Osteocyte (in vitro differentiated cells): ENCODE data around the gene RIPOR3. TPM values are rescaled to one million over a fixed set of nuclear protein-coding genes. Genes with fewer than 3 reads are reported as not detected.

Experiments used
- DNase-seq: peaks from one replicate; pipeline ENCODE4 v3.0.0; 2021; ENCODE audit warnings: mixed read lengths; ENCODE audit not compliant: unreplicated experiment; ENCODE audit errors: extremely low spot score
- H3K27ac Mint-ChIP-seq: one replicate; pipeline ENCODE4 v1.8.0; 2021; ENCODE audit warnings: mild to moderate bottlenecking, mixed read lengths; ENCODE audit not compliant: unreplicated experiment
- H3K27me3 Mint-ChIP-seq: one replicate; pipeline ENCODE4 v1.8.0; 2021; ENCODE audit warnings: mixed read lengths; ENCODE audit not compliant: unreplicated experiment
- H3K36me3 Mint-ChIP-seq: one replicate; pipeline ENCODE4 v1.8.0; 2021; ENCODE audit warnings: mixed read lengths; ENCODE audit not compliant: unreplicated experiment
- H3K4me1 Mint-ChIP-seq: one replicate; pipeline ENCODE4 v1.8.0; 2021; ENCODE audit warnings: mixed read lengths; ENCODE audit not compliant: unreplicated experiment
- H3K4me3 Mint-ChIP-seq: one replicate; pipeline ENCODE4 v1.8.0; 2021; ENCODE audit warnings: mild to moderate bottlenecking, moderate library complexity, mixed read lengths; ENCODE audit not compliant: unreplicated experiment
- H3K9me3 Mint-ChIP-seq: one replicate; pipeline ENCODE4 v1.8.0; 2021; ENCODE audit warnings: mixed read lengths; ENCODE audit not compliant: unreplicated experiment
- total RNA-seq: library from RNA; stranded (reverse); gene quantifications from 2 replicates; pipeline ENCODE4 v1.2.1, GENCODE V29; 2021
- TF ChIP-seq, protein P1 (sequence below): fragments of 200-600 bp; sonication (generic); IDR thresholded peaks from 2 replicates; pipeline ENCODE4 v1.5.0; 2021; ENCODE audit warnings: antibody characterized with exemption, mild to moderate bottlenecking, moderate library complexity

RIPOR3 gene
- total RNA-seq, 1 donor from 2014 or later = 0.11 TPM

DNA sequence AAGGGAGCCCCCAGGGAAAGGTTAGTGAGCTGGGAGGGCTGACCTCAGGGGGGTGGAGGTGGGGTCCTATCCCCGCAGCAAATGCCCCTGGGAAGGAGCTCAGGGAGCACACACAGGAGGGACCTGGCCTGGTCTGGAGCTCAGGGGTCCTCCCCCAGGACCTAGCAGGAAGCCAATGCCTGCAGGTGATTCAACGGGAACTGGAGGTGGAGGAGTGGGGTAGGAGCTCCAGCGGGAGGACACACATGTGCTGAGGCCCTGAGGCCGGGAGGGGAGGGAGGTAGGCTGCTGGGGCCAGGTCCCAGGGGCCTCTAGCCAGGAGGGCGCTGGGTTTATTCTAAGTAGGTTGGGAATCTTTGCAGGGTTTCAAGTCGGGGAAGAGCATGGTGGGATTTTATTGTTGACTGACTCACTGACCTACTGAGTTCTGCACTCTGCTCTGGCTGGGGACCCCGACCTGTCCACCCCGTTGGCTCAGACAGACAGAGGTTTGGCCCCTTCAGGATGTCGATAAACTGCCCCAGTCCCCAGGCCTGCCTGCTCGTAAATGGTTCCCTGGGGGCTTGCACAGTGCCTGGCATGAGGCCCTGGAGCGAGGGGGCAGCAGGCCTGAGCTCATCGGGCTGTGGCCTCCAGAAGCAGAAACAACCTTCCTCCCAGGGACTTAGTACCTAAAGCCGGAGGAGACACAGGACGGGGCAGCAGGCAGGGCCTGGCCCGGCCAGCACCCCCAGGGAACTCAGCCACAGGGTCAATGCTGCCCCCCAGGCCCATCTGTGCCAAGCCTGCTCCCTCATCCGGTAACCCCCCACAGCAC lies 62.3 kb downstream of the RIPOR3 start:
- Mint-ChIP-seq H3K27me3 (peaks cover 24% of the 10 kb centered on the region), H3K9me3 (no peaks in the 10 kb centered on the region), H3K4me1 (no peaks in the 10 kb centered on the region), H3K27ac (no peak overlapping the region), H3K4me3 (no peak overlapping the region), H3K36me3 (no peaks in the 10 kb centered on the region)
- no peak for DNase-seq
- TF ChIP-seq, protein P1, sequence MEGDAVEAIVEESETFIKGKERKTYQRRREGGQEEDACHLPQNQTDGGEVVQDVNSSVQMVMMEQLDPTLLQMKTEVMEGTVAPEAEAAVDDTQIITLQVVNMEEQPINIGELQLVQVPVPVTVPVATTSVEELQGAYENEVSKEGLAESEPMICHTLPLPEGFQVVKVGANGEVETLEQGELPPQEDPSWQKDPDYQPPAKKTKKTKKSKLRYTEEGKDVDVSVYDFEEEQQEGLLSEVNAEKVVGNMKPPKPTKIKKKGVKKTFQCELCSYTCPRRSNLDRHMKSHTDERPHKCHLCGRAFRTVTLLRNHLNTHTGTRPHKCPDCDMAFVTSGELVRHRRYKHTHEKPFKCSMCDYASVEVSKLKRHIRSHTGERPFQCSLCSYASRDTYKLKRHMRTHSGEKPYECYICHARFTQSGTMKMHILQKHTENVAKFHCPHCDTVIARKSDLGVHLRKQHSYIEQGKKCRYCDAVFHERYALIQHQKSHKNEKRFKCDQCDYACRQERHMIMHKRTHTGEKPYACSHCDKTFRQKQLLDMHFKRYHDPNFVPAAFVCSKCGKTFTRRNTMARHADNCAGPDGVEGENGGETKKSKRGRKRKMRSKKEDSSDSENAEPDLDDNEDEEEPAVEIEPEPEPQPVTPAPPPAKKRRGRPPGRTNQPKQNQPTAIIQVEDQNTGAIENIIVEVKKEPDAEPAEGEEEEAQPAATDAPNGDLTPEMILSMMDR = no peak

DNA sequence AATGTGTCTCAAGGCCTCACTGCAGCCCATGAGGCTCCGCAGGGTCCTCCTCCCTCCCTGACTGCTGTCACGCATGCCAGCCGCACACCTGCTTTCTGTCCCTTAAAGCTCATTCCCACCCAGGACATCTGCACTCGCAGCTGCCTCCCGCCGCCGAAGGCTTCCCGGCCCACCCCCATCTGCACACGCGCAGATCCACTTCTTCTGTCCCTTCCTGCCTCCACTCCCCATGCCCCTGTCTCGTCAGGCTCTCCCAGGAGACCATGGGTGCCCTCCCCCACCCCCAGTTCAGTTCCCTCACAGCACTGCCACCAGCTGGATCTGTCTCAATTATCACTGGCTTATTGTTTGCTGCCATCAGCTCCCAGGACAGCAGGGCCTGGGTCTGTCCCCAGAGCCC lies 63.0 kb downstream of the RIPOR3 start:
- Mint-ChIP-seq H3K4me1 (no peaks in the 10 kb centered on the region), H3K4me3 (no peak overlapping the region), H3K9me3 (no peaks in the 10 kb centered on the region), H3K36me3 (no peaks in the 10 kb centered on the region), H3K27ac (no peak overlapping the region), H3K27me3 (peaks cover 17% of the 10 kb centered on the region)
- DNase-seq = no peak
- TF ChIP-seq, protein P1 = no peak

DNA sequence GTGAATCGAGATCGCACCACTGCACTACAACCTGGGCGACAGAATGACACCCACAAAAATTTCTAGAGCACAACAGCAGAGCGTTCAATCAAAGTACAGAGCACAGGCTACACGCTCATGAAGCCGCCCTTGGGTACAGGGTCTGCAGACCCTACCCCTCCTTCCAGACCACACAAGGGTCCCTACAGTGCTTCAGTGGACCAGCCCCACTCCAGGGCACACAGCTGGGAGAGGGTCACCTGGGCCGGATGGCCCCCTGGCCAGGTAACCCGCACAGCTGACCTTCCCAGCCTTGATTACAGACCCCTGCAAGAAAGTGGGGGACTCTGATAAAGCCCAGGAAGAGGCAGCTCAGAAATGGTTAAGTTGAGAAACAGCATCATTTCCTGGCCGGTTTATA lies 63.6 kb downstream of the RIPOR3 start:
- no peak for DNase-seq
- peaks cover 15% of the 10 kb centered on the region for H3K27me3 Mint-ChIP-seq
- H3K9me3 Mint-ChIP-seq = no peaks in the 10 kb centered on the region
- H3K4me3 Mint-ChIP-seq = no peak overlapping the region
- H3K4me1 Mint-ChIP-seq = no peaks in the 10 kb centered on the region
- TF ChIP-seq, protein P1 = no peak
- H3K27ac Mint-ChIP-seq = no peak overlapping the region
- H3K36me3 Mint-ChIP-seq = no peaks in the 10 kb centered on the region

DNA sequence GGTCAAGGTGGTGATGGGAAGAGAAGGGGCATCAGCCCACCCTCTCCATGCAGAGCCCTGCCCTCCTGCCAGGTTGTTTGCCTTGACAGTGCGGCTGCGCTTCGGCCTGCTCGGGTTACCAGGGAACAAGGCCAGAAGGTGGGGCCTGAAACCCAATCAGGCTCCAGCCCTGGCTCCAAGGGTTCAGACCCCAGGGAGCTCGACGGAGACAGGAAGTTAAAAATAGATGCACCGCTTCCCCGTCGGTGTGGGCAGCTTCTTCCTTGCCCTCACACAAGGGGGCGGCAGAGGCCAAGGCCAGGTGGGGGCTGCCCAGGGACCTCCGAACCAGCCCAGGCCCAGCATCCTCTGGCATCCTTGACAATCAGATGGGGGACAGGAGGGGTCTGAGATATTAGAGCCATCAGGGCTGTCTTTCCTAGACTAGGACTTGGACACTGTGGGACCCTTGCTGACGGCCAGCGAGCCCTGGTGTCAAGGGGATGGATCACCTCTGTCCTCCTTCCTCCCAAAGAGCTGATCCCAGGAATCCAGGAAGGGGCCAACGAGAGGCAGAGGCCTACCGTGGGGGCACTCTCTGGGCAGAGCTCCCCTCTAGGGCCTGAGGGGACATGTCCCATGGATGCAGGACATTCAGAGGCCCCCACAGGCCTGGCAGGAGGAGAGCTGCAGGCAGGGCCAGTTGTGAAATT lies 65.2 kb downstream of the RIPOR3 start:
- DNase-seq = no peak
- Mint-ChIP-seq H3K36me3 (no peaks in the 10 kb centered on the region), H3K27ac (no peak overlapping the region), H3K27me3 (peaks cover 6% of the 10 kb centered on the region), H3K4me3 (no peak overlapping the region), H3K9me3 (no peaks in the 10 kb centered on the region), H3K4me1 (no peaks in the 10 kb centered on the region)
- TF ChIP-seq, protein P1 = peak; percentile 68

DNA sequence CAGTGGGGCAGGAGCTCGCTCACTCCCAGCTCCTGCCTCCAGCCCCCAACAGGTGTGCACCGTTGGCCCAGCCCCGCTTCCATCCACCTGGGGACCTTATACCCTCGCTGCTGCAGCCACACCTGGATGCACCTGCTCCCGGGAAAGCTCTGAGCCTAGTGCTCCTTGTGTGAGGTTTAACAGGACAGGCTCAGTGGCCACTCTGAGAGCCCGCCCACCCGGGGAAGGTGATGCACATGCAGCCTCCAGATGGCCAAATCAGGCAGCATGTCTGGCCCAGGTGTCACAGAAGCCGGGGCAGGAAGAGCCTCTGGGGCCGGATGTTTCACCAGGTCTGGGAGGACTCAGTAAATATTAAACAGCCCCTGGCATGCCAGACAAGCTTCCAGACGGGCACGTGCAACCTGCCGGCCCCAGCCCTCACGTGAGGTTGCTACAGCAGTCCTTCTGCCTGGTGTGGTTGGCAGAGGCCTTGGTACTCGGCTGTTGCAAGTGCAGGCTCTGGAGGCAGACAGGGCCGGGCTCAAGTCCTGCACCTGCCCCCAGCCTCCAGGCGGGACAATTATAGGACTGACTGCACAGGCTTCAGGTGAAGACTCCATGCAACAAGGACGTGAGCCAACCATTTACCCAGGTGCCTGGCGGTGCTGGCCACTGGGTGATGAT lies 66.9 kb downstream of the RIPOR3 start:
- H3K27ac Mint-ChIP-seq = no peak overlapping the region
- H3K27me3 Mint-ChIP-seq = peaks cover 6% of the 10 kb centered on the region
- no peak overlapping the region for H3K4me3 Mint-ChIP-seq
- TF ChIP-seq, protein P1 = no peak
- no peaks in the 10 kb centered on the region for H3K36me3 Mint-ChIP-seq
- no peaks in the 10 kb centered on the region for H3K9me3 Mint-ChIP-seq
- H3K4me1 Mint-ChIP-seq = no peaks in the 10 kb centered on the region
- DNase-seq = no peak
